ENCODE measurements around the gene EFCAB11. TPM values are rescaled to one million over a fixed set of nuclear protein-coding genes. Genes with fewer than 3 reads are reported as not detected.

EFCAB11 gene
- total RNA-seq, 1 experiment from 2014 or later = 15.5 TPM

- ATAC-seq (no peak), DNase-seq (ENCODE audit: low spot score) (no peak)
- Mint-ChIP-seq H3K4me1 (peaks cover 16% of the 10 kb centered on the region), H3K9me3 (peaks cover 25% of the 10 kb centered on the region), H3K27me3 (ENCODE audit: low read depth) (peaks cover 5% of the 10 kb centered on the region), H3K36me3 (peaks cover 7% of the 10 kb centered on the region), H3K4me3 (no peak overlapping the region), H3K27ac (no peak overlapping the region)
- TF ChIP-seq PRRX2 (CRISPR knock-in tag; IDR thresholded peaks at IDR 0.05) (no peak), ATF3 (CRISPR knock-in tag; conservative IDR thresholded peaks at IDR 0.05) (no peak), JAZF1 (CRISPR knock-in tag; IDR thresholded peaks at IDR 0.05) (no peak), USF2 (CRISPR knock-in tag; IDR thresholded peaks at IDR 0.05) (no peak), MXD4 (CRISPR knock-in tag; IDR thresholded peaks at IDR 0.05; ENCODE audit: borderline replicate concordance) (no peak), TEAD4 (CRISPR knock-in tag; IDR thresholded peaks at IDR 0.05) (no peak)
- CTCF ChIA-PET = no interaction called here
- POLR2A ChIA-PET = no interaction called here
Measured at GRCh38 chr14:89755816-89756215, 198.7 kb downstream of the EFCAB11 start.

- ATAC-seq = no peak
Measured at GRCh38 chr14:89753828-89754412, 200.6 kb downstream of the EFCAB11 start.

More at GRCh38 chr14:89753828-89754412, 200.6 kb downstream of the EFCAB11 start:
- no peak for TF ChIP-seq ZNF532 (CRISPR knock-in tag; IDR thresholded peaks at IDR 0.05; ENCODE audit: borderline replicate concordance)
- TF ChIP-seq TCF7 (CRISPR knock-in tag; IDR thresholded peaks at IDR 0.05; ENCODE audit: low read depth) = no peak
- no peak for TF ChIP-seq KAT7 (CRISPR knock-in tag; IDR thresholded peaks at IDR 0.05; ENCODE audit: borderline replicate concordance)
- no peak for TF ChIP-seq ZBTB21 (CRISPR knock-in tag; IDR thresholded peaks at IDR 0.05; ENCODE audit: borderline replicate concordance)
- no peak for TF ChIP-seq CREM (CRISPR knock-in tag; IDR thresholded peaks at IDR 0.05)
- no peak for TF ChIP-seq NR3C1 (CRISPR knock-in tag; conservative IDR thresholded peaks at IDR 0.05; ENCODE audit: low read depth)
- no peak for TF ChIP-seq NFYB (CRISPR knock-in tag; conservative IDR thresholded peaks at IDR 0.05; ENCODE audit: low read depth)
- TF ChIP-seq ZMAT4 (CRISPR knock-in tag; IDR thresholded peaks at IDR 0.05) = no peak
- TF ChIP-seq ATF3 (CRISPR knock-in tag; conservative IDR thresholded peaks at IDR 0.05) = no peak
- no peak for TF ChIP-seq JUN (CRISPR knock-in tag; IDR thresholded peaks at IDR 0.05)
- no peak for TF ChIP-seq GABPB1 (CRISPR knock-in tag; IDR thresholded peaks at IDR 0.05)
- TF ChIP-seq ZNF671 (CRISPR knock-in tag; IDR thresholded peaks at IDR 0.05) = no peak
- TF ChIP-seq ATF6 (CRISPR knock-in tag; IDR thresholded peaks at IDR 0.05) = no peak
- no peak for TF ChIP-seq SMAD4 (CRISPR knock-in tag; IDR thresholded peaks at IDR 0.05)
- no peak for TF ChIP-seq E2F5 (CRISPR knock-in tag; IDR thresholded peaks at IDR 0.05)
- Mint-ChIP-seq H3K9me3 (peaks cover 25% of the 10 kb centered on the region), H3K36me3 (peaks cover 7% of the 10 kb centered on the region), H3K4me3 (no peak overlapping the region), H3K27me3 (ENCODE audit: low read depth) (no peaks in the 10 kb centered on the region; the same call in 1 of the 2 replicates), H3K4me1 (0 out of 2 replicates have a peak, but pooled peaks cover 3% of the 10 kb centered on the region), H3K27ac (no peak overlapping the region)
- DNase-seq (ENCODE audit: low spot score) = no peak
- ChIA-PET POLR2A (no interaction called here), CTCF (no interaction called here)
